HCT116 (cell line): ENCODE measurements around the gene PSMG3. TPM values are rescaled to one million over a fixed set of nuclear protein-coding genes. Genes with fewer than 3 reads are reported as not detected.

Source experiments
- ATAC-seq: fragments of 200-7000 bp; cut with Tn5 transposase; 2 replicates; pipeline ENCODE4 v1.9.1; 2020; ENCODE audit warnings: mild to moderate bottlenecking, moderate library complexity
- BruUV-seq: library from RNA; stranded (reverse); fragments of 400-500 nt; replicated peaks from 2 replicates; lab custom pipeline; 2021; lab: Mats Ljungman, UMichigan
- CTCF ChIA-PET: fragments of 300-600 bp; sonication (Branson Sonifier 250); formaldehyde crosslinking; loops from one replicate; lab custom pipeline; 2021; ENCODE audit warnings: antibody characterized with exemption; lab: Charles Lee
- POLR2A ChIA-PET: fragments of 300-600, 350-600 bp; sonication (Branson Sonifier 250); formaldehyde crosslinking; loops from one replicate; lab custom pipeline; 2021; ENCODE audit warnings: antibody characterized with exemption; lab: Charles Lee
- RAD21 ChIA-PET, 2 experiments: fragments of 300-600 bp; sonication (Branson Sonifier 250); formaldehyde crosslinking; loops; one replicate each; lab custom pipeline; 2023; ENCODE audit warnings: low total read pairs in 2 of 2; ENCODE audit not compliant: uncharacterized antibody in 2 of 2, unreplicated experiment in 2 of 2, low non-redundant PET in 1 of 2; lab: Charles Lee
- DNase-seq: peaks from one replicate; pipeline ENCODE4 v3.0.0-alpha.2; 2010; ENCODE audit warnings: low read depth, low spot score
- H2AFZ ChIP-seq: fragments of 200-600 bp; shearing (Covaris generic), sonication (generic); 2 replicates; pipeline ENCODE4 v1.6.1; 2017; ENCODE audit warnings: low read depth, mixed run types, mixed read lengths, antibody characterized with exemption, low read length; ENCODE audit not compliant: poor library complexity, severe bottlenecking
- H3K27ac ChIP-seq: 2 replicates; pipeline ENCODE4 v1.5.1; 2012; ENCODE audit warnings: low read depth, low read length
- H3K27me3 ChIP-seq: fragments of 200-600 bp; sonication (generic); 2 replicates; pipeline ENCODE4 v1.6.1; 2016; ENCODE audit warnings: mixed run types, low read length, mixed read lengths; ENCODE audit not compliant: insufficient read depth
- H3K36me3 ChIP-seq, 2 experiments: fragments of 200-500 bp in 1 of 2; fragments of 200-600 bp in 1 of 2; sonication (Bioruptor generic) in 1 of 2; sonication (generic) in 1 of 2; 2 replicates each; pipeline versions ENCODE4 v1.5.1 to v1.6.1; 2014 to 2016; ENCODE audit warnings: low read length in 2 of 2, inconsistent platforms in 1 of 2, mixed read lengths in 1 of 2, mixed run types in 1 of 2; ENCODE audit not compliant: insufficient read depth in 2 of 2, control insufficient read depth in 1 of 2
- H3K4me1 ChIP-seq, 2 experiments: fragments of 200-600 bp in 1 of 2; sonication (generic) in 1 of 2; 2 replicates each; pipeline versions ENCODE4 v1.5.1 to v1.6.1; 2012 to 2017; ENCODE audit warnings: low read length in 2 of 2, inconsistent platforms in 1 of 2, mild to moderate bottlenecking in 1 of 2, mixed read lengths in 1 of 2, mixed run types in 1 of 2, moderate library complexity in 1 of 2; ENCODE audit not compliant: insufficient read depth in 2 of 2, control insufficient read depth in 1 of 2
- H3K4me2 ChIP-seq: fragments of 200-600 bp; sonication (generic); 2 replicates; pipeline ENCODE4 v1.6.1; 2017; ENCODE audit warnings: mixed run types, low read length, mixed read lengths
- H3K4me3 ChIP-seq, 2 experiments: fragments of 200-600 bp in 1 of 2; sonication (generic) in 1 of 2; replicated peaks in 1 of 2; 2 replicates each; pipeline ENCODE4 v1.5.1; 2011 to 2016; ENCODE audit warnings: low read length in 2 of 2, control low read depth in 1 of 2, low read depth in 1 of 2, mild to moderate bottlenecking in 1 of 2, mixed read lengths in 1 of 2, mixed run types in 1 of 2
- H3K79me2 ChIP-seq: fragments of 200-600 bp; sonication (generic); 2 replicates; pipeline ENCODE4 v1.6.1; 2017; ENCODE audit warnings: mild to moderate bottlenecking, mixed run types, low read length, moderate library complexity, mixed read lengths; ENCODE audit not compliant: insufficient read depth
- H3K9ac ChIP-seq: fragments of 200-600 bp; sonication (generic); 2 replicates; pipeline ENCODE4 v1.6.1; 2016; ENCODE audit warnings: low read length, mixed read lengths
- H3K9me2 ChIP-seq: fragments of 200-600 bp; sonication (generic), shearing (Covaris generic); 2 replicates; pipeline ENCODE4 v1.6.1; 2017; ENCODE audit warnings: mixed run types, mild to moderate bottlenecking, moderate library complexity; ENCODE audit not compliant: insufficient read depth
- H3K9me3 ChIP-seq, 2 experiments: fragments of 200-500 bp in 1 of 2; fragments of 200-600 bp in 1 of 2; sonication (Bioruptor generic) in 1 of 2; sonication (generic) in 1 of 2; 2 replicates each; pipeline ENCODE4 v1.6.1; 2014 to 2017; ENCODE audit warnings: low read length in 2 of 2, mixed read lengths in 2 of 2, inconsistent platforms in 1 of 2, low read depth in 1 of 2, mild to moderate bottlenecking in 1 of 2, mixed run types in 1 of 2, moderate library complexity in 1 of 2; ENCODE audit not compliant: control insufficient read depth in 1 of 2, insufficient read depth in 1 of 2
- H4K20me1 ChIP-seq: fragments of 200-600 bp; sonication (generic), shearing (Covaris generic); 2 replicates; pipeline ENCODE4 v1.6.1; 2017; ENCODE audit warnings: mixed run types, mild to moderate bottlenecking, moderate library complexity; ENCODE audit not compliant: insufficient read depth
- ATF3 ChIP-seq: IDR thresholded peaks from 2 replicates; pipeline ENCODE4 v1.6.1; 2012
- CBX3 ChIP-seq: IDR thresholded peaks from 2 replicates; pipeline ENCODE4 v1.6.1; 2012; ENCODE audit warnings: low read depth
- ELF1 ChIP-seq: IDR thresholded peaks from 2 replicates; pipeline ENCODE4 v1.6.1; 2012; ENCODE audit warnings: low read depth, borderline replicate concordance
- EZH2 ChIP-seq: fragments of 200-600 bp; sonication (generic); IDR thresholded peaks from 2 replicates; pipeline ENCODE4 v1.6.1; 2017; ENCODE audit warnings: antibody characterized with exemption, mixed run types
- EZH2phosphoT487 ChIP-seq: fragments of 200-600 bp; IDR thresholded peaks from 2 replicates; pipeline ENCODE4 v1.6.1; 2018; ENCODE audit warnings: antibody characterized with exemption, borderline replicate concordance
- JUND ChIP-seq: IDR thresholded peaks from 2 replicates; pipeline ENCODE4 v1.6.1; 2012
- POLR2A ChIP-seq: IDR thresholded peaks from 2 replicates; pipeline ENCODE4 v1.7.0; 2011; ENCODE audit warnings: borderline replicate concordance; ENCODE audit not compliant: insufficient read depth, insufficient read length; ENCODE audit errors: extremely low read depth
- POLR2AphosphoS5 ChIP-seq: IDR thresholded peaks from 2 replicates; pipeline ENCODE4 v1.6.1; 2011; ENCODE audit warnings: mild to moderate bottlenecking, low read depth, low read length, moderate library complexity
- RAD21 ChIP-seq: IDR thresholded peaks from 2 replicates; pipeline ENCODE4 v1.6.1; 2012; ENCODE audit warnings: low read depth, mild to moderate bottlenecking
- SIN3A ChIP-seq: IDR thresholded peaks from 2 replicates; pipeline ENCODE4 v1.6.1; 2012; ENCODE audit warnings: low read depth
- SP1 ChIP-seq: IDR thresholded peaks from 2 replicates; pipeline ENCODE4 v1.6.1; 2012; ENCODE audit warnings: low read depth
- SRF ChIP-seq: IDR thresholded peaks from 2 replicates; pipeline ENCODE4 v1.6.1; 2012; ENCODE audit warnings: low read depth
- TCF7L2 ChIP-seq: IDR thresholded peaks from 2 replicates; pipeline ENCODE4 v1.7.0; 2011; ENCODE audit warnings: borderline replicate concordance, inconsistent platforms; ENCODE audit not compliant: insufficient read depth, insufficient read length; ENCODE audit errors: extremely low read depth
- YY1 ChIP-seq: IDR thresholded peaks from 2 replicates; pipeline ENCODE4 v1.6.1; 2011; ENCODE audit warnings: low read length, low read depth, moderate library complexity, mild to moderate bottlenecking; ENCODE audit not compliant: insufficient replicate concordance; ENCODE audit errors: extremely low read depth
- ZBTB33 ChIP-seq: IDR thresholded peaks from 2 replicates; pipeline ENCODE4 v1.6.1; 2011; ENCODE audit warnings: mild to moderate bottlenecking, low read length, moderate library complexity; ENCODE audit not compliant: insufficient replicate concordance; ENCODE audit errors: extremely low read depth
- intact Hi-C: fragments of 100-400 bp; cut with micrococcal nuclease; formaldehyde crosslinking; loops from 2 replicates; pipeline ENCODE4 v1.10.0; 2022
- total RNA-seq: library from RNA; stranded (reverse); gene quantifications from one replicate; pipeline ENCODE4 v1.2.1, GENCODE V29; 2021; ENCODE audit not compliant: unreplicated experiment
- TF ChIP-seq, protein P1 (sequence below): IDR thresholded peaks from 2 replicates; pipeline ENCODE4 v1.6.1; 2012; ENCODE audit warnings: low read depth

The PSMG3 gene
- total RNA-seq, 1 experiment from 2014 or later, result 60.9 TPM

DNA sequence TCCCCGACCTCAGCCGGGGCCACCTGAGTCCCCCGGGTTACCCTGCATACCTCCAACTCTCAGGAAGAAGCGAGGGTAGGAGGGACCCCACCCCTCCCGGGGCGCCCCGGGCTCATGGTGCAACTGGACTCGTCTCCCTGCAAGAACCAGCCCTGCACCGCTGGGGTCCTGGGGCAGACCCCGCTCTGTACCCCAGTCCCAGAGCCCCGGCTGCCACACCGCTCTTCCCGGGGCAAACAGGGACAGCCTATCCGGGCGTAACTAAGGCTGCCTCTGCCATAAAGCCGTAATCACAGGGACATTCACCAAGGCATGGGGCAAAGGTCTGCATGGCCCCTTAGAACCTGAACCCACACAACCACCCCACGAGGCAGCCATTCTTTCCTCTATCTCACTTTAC lies 46.0 kb downstream of the PSMG3 start (continued):
- TF ChIP-seq ZBTB33, result no peak
- no peak for TF ChIP-seq EZH2
- no peak for TF ChIP-seq SP1

DNA sequence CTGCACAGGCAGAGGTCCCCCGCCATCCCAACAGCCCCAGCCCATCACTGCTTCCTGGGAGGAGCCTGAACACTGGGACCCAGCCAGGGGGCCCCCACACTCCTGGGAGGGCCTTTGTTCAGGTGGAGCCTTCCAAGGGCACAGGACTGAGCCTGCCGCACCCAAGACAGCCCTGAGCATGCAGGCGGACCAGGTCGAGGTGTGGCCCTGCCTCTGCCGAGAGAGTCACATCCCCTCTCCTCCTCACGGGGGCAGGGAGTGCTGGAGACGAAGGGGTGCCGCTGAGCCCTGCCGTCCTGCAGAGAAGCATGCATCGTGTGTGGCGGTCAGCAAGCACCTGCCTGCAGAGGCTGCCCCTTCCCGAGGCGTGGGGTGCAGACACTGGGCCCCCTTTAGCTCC lies 46.6 kb downstream of the PSMG3 start:
- RAD21 ChIA-PET, result no interaction called here
- Histone ChIP-seq H3K4me2 (no peak overlapping the region), H3K4me1 (peaks cover 23 to 41% of the 10 kb centered on the region in 2 experiments), H3K9me3 (peaks cover 3% of the 10 kb centered on the region in 2 experiments; a peak in 1 of 4 replicates), H2AFZ (no peak overlapping the region), H3K27me3 (no peaks in the 10 kb centered on the region), H3K79me2 (no peaks in the 10 kb centered on the region), H3K27ac (no peak overlapping the region), H3K9ac (no peak overlapping the region), H3K36me3 (no peaks in the 10 kb centered on the region), H4K20me1 (no peaks in the 10 kb centered on the region), H3K9me2 (no peaks in the 10 kb centered on the region), H3K4me3 (no peak overlapping the region)
- TF ChIP-seq SIN3A (no peak), CBX3 (no peak), RAD21 (no peak), POLR2A (no peak), POLR2AphosphoS5 (no peak), EZH2phosphoT487 (no peak), ELF1 (no peak), JUND (no peak), TCF7L2 (no peak), YY1 (no peak), SRF (no peak), ATF3 (no peak)
- TF ChIP-seq, protein P1, sequence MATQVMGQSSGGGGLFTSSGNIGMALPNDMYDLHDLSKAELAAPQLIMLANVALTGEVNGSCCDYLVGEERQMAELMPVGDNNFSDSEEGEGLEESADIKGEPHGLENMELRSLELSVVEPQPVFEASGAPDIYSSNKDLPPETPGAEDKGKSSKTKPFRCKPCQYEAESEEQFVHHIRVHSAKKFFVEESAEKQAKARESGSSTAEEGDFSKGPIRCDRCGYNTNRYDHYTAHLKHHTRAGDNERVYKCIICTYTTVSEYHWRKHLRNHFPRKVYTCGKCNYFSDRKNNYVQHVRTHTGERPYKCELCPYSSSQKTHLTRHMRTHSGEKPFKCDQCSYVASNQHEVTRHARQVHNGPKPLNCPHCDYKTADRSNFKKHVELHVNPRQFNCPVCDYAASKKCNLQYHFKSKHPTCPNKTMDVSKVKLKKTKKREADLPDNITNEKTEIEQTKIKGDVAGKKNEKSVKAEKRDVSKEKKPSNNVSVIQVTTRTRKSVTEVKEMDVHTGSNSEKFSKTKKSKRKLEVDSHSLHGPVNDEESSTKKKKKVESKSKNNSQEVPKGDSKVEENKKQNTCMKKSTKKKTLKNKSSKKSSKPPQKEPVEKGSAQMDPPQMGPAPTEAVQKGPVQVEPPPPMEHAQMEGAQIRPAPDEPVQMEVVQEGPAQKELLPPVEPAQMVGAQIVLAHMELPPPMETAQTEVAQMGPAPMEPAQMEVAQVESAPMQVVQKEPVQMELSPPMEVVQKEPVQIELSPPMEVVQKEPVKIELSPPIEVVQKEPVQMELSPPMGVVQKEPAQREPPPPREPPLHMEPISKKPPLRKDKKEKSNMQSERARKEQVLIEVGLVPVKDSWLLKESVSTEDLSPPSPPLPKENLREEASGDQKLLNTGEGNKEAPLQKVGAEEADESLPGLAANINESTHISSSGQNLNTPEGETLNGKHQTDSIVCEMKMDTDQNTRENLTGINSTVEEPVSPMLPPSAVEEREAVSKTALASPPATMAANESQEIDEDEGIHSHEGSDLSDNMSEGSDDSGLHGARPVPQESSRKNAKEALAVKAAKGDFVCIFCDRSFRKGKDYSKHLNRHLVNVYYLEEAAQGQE, result no peak
- CTCF ChIA-PET, result no interaction called here
- BruUV-seq, result no TSS peak
- ATAC-seq, result no peak
- DNase-seq, result no peak
- intact Hi-C loops, result no loop called here
- POLR2A ChIA-PET, result no interaction called here
